ENCODE measurements around the gene SPO11. TPM values are rescaled to one million over a fixed set of nuclear protein-coding genes. Genes with fewer than 3 reads are reported as not detected.
"Not testable (repeated sequence)": the region's sequence is repeated elsewhere in the genome, so short reads cannot be mapped to it uniquely, and the experiment has no call there.

Gene SPO11
- total RNA-seq, 4 donors from 2014 or later, result not detected

DNA sequence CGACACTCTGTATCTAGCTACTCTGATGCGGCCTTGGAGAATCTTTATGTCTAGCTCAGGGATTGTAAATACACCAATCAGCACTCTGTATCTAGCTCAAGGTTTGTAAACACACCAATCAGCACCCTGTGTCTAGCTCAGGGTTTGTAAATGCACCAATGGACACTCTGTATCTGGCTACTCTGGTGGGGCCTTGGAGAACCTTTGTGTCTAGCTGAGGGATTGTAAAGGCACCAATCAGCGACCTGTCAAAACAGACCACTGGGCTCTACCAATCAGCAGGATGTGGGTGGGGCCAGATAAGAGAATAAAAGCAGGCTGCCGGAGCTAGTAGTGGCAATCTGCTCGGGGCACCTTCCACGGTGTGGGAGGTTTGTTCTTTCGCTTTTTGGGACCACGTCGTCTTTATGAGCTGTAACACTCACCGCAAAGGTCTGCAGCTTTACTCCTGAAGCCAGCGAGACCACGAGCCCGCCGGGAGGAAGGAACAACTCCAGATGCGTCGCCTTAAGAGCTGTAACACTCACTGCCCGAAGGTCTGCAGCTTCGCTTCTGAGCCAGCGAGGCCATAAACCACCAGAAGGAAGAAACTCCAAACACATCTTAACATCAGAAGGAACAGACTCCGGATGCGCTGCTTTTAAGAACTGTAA, 19.4 kb downstream of the SPO11 start:
- not testable (repeated sequence) for DNase-seq (ENCODE audit: extremely low spot score); H3K9me3 ChIP-seq; H3K27ac ChIP-seq (replicated peaks in 1 of 4); H3K4me3 ChIP-seq
- intact Hi-C loops (cut with DNase I), result loop anchor here (5.0 kb wide), 1 partner anchor 797 kb away; no protein-coding TSS in a partner anchor
- peaks cover 0 to 16% (median 0%) of the 10 kb centered on the region in 4 donors for H3K27me3 ChIP-seq
- peaks cover 9 to 25% (median 17%) of the 10 kb centered on the region in 4 donors for H3K4me1 ChIP-seq
- WGBS, result 93% methylated on average over 17 of the region's 21 CpGs
- peaks cover 0 to 12% (median 5%) of the 10 kb centered on the region in 4 donors for H3K36me3 ChIP-seq

DNA sequence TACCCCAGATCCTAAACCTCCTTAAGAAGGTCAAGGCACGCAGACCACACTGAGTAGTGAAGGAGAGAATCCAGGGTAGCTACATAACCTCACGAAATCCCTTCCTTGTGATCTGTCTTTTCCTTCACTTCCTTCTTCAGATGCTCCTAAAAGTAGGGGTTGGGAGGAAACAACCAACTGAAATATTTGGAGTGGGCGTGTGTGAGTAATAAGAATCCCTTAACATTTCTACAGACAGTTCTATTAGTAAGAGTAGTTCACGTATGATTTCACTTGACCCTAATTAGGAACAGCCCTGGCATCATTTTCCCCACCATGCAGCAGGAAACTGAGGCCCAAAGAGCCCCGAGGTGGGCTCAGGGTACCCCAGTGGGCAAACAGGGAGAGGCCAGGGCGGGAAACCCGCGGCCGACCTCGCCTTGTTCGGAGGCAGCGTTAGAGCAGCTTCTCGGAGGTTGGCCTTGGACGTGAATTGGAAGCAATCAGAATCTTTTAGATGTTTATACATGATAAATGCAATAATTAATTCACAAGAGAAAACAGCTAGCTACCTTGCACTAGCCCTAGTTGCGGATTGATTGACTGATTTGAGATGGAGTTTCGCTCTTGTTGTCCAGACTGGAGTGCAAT, 20.6 kb downstream of the SPO11 start:
- WGBS, result 84% methylated on average over 16 of the region's 16 CpGs
- Histone ChIP-seq H3K27me3 (peaks cover 0 to 16% (median 0%) of the 10 kb centered on the region in 4 donors), H3K36me3 (peaks cover 0 to 24% (median 10%) of the 10 kb centered on the region in 4 donors), H3K27ac (replicated peaks in 1 of 4) (peak overlapping the region; percentile 22 to 93 (median 70)), H3K4me1 (peaks cover 9 to 25% (median 17%) of the 10 kb centered on the region in 4 donors), H3K4me3 (peak overlapping the region in 1 of 4 donors; percentile 26), H3K9me3 (no peaks in the 10 kb centered on the region)
- intact Hi-C loops (cut with DNase I), result no loop called here
- no peak for TF ChIP-seq EP300 (IDR thresholded peaks at IDR 0.05)
- TF ChIP-seq, protein P1, sequence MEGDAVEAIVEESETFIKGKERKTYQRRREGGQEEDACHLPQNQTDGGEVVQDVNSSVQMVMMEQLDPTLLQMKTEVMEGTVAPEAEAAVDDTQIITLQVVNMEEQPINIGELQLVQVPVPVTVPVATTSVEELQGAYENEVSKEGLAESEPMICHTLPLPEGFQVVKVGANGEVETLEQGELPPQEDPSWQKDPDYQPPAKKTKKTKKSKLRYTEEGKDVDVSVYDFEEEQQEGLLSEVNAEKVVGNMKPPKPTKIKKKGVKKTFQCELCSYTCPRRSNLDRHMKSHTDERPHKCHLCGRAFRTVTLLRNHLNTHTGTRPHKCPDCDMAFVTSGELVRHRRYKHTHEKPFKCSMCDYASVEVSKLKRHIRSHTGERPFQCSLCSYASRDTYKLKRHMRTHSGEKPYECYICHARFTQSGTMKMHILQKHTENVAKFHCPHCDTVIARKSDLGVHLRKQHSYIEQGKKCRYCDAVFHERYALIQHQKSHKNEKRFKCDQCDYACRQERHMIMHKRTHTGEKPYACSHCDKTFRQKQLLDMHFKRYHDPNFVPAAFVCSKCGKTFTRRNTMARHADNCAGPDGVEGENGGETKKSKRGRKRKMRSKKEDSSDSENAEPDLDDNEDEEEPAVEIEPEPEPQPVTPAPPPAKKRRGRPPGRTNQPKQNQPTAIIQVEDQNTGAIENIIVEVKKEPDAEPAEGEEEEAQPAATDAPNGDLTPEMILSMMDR (IDR thresholded peaks at IDR 0.05), result no peak
- no peak for TF ChIP-seq POLR2AphosphoS5 (IDR thresholded peaks at IDR 0.05)
- TF ChIP-seq POLR2A (IDR thresholded peaks at IDR 0.05; ENCODE audit: low read depth), result no peak
- no peak for DNase-seq (ENCODE audit: extremely low spot score)

DNA sequence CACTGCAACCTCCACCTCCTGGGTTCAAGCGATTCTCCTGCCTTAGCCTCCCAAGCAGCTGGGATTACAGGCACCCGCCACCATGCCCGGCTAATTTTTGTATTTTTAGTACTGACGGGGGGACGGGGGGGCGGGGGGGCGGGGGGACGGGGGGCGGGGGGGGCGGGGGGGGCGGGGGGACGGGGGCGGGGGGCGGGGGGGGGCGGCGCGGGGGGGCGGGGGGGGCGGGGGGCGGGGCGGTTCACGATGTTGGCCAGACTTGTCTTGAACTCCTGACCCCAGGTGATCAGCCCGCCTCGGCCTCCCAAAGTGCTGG, 21.1 kb downstream of the SPO11 start:
- intact Hi-C loops (cut with DNase I); H3K9me3 ChIP-seq; DNase-seq (ENCODE audit: extremely low spot score): not testable (repeated sequence)
- Histone ChIP-seq H3K27ac (replicated peaks in 1 of 4) (peak overlapping the region; percentile 85 to 93 (median 86)), H3K36me3 (peaks cover 0 to 29% (median 11%) of the 10 kb centered on the region in 4 donors), H3K27me3 (peaks cover 0 to 16% (median 0%) of the 10 kb centered on the region in 4 donors), H3K4me3 (peak overlapping the region; percentile 83 to 96 (median 85)), H3K4me1 (peaks cover 9 to 25% (median 17%) of the 10 kb centered on the region in 4 donors)
- WGBS, result 25% methylated on average over 7 of the region's 24 CpGs

DNA sequence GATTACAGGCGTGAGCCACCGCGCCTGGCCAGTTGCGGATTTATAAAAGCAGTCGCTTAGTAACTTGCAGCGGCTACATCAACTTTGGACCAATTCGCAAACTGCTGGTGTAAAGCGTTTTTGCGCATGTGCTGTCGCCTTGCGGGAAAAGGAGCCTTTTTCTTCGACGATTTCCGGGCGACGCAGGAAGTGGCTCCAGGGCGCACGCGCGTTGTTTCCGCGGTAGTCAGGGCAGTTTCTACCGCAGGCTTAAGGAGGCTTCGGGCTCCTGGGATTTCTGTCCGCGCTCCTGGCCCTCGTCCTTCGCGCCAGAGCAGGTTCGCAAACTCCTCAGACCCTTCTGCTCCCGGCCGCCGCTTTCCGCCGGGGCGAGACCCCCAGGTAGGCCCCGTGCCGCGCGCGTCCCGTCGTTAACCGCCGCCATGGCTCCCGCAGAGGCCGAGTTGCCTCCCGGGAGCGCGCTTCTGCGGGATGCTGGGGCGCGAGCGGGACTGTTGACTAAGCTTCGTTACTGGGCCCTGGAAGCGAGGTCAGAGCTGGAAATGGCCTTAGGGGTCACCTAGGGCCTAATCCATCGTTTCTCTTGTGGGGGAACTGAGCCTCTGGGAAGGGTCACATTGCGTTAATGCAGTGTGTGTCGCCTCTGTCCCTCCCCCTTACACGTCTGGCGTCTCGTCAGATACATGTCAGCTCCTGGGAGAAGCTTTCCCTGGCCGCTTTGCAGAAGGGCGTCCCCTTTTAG, 21.6 kb downstream of the SPO11 start, which contains the start of gene RAE1:
TSS of gene RAE1 (plus strand) at position 214 of the 742 bp plus-strand sequence. CDS start 2,784 bp downstream, outside the sequence.
- H3K27me3 ChIP-seq, result peaks cover 0 to 16% (median 0%) of the 10 kb centered on the region in 4 donors
- 0% methylated on average over 22 of the region's 64 CpGs for WGBS
- intact Hi-C loops (cut with DNase I), result no loop called here
- H3K9me3 ChIP-seq, result no peaks in the 10 kb centered on the region
- DNase-seq (ENCODE audit: extremely low spot score), result peak; percentile 97
- peak within 1 kb of the TSS; percentile 83 to 96 (median 85) for H3K4me3 ChIP-seq
- H3K36me3 ChIP-seq, result peaks cover 0 to 29% (median 11%) of the 10 kb centered on the region in 4 donors
- TF ChIP-seq POLR2A (IDR thresholded peaks at IDR 0.05; ENCODE audit: low read depth) (peak; percentile 21), POLR2AphosphoS5 (IDR thresholded peaks at IDR 0.05) (peak; percentile 86 to 93), EP300 (IDR thresholded peaks at IDR 0.05) (no peak)
- H3K4me1 ChIP-seq, result peaks cover 9 to 25% (median 17%) of the 10 kb centered on the region in 4 donors
- peak within 1 kb of the TSS; percentile 85 to 93 (median 86) for H3K27ac ChIP-seq (replicated peaks in 1 of 4)

DNA sequence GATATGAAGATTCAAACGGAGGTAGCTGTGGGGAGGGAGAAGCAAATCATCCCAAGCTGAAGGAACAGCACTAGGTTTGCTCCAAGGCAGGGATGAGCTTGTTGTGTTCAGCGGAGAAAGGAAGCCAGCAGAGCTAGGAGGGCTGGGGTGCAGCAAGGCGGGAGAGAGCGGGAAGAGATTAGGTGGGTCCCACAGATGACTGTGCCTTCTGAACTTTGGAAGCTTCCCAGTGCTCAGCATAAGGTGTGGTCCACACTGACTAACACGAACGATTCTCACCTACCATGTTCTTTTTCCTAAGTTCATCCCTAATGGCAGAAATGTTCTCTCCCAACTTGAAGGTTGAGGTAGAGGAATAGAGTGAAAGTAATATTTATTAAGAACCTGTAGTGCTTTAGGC, 22.7 kb downstream of the SPO11 start:
- DNase-seq (ENCODE audit: extremely low spot score), result no peak
- Histone ChIP-seq H3K27me3 (peaks cover 0 to 12% (median 0%) of the 10 kb centered on the region in 4 donors), H3K27ac (replicated peaks in 1 of 4) (peak overlapping the region in 1 of 4 donors; percentile 93), H3K4me1 (peaks cover 9 to 25% (median 17%) of the 10 kb centered on the region in 4 donors), H3K4me3 (peak overlapping the region in 3 of 4 donors; percentile 83 to 86 (median 84)), H3K36me3 (peaks cover 0 to 29% (median 11%) of the 10 kb centered on the region in 4 donors), H3K9me3 (no peaks in the 10 kb centered on the region)
- TF ChIP-seq EP300 (IDR thresholded peaks at IDR 0.05) (no peak), POLR2A (IDR thresholded peaks at IDR 0.05; ENCODE audit: low read depth) (no peak), POLR2AphosphoS5 (IDR thresholded peaks at IDR 0.05) (no peak)
- TF ChIP-seq, protein P1 (IDR thresholded peaks at IDR 0.05), result no peak
- intact Hi-C loops (cut with DNase I), result no loop called here
- 78% methylated on average over 6 of the region's 6 CpGs for WGBS

Data from esophagus muscularis mucosa (tissue), 4 donors.